SH-SY5Y (cell line): ENCODE measurements around the gene MAB21L3.

Experiments
- GATA2 ChIP-seq: IDR thresholded peaks from 2 replicates; pipeline ENCODE4 v1.6.1; 2011; ENCODE audit warnings: mild to moderate bottlenecking, low read depth, low read length
- GATA3 ChIP-seq: IDR thresholded peaks from 2 replicates; pipeline ENCODE4 v1.6.1; 2011; ENCODE audit warnings: low read depth, mild to moderate bottlenecking, low read length, moderate library complexity

GRCh38 chr1:116115476-116116439 is 4.6 kb downstream of the MAB21L3 start:
- TF ChIP-seq GATA2 (no peak), GATA3 (no peak)
